Mammary epithelial cell (primary cell): ENCODE results near the gene ING2.

ENCODE experiments used
- CTCF ChIP-seq, 2 donors: IDR thresholded peaks in 1 of 2; conservative IDR thresholded peaks in 1 of 2; 2 replicates each; pipeline ENCODE4 v1.5.1; 2011 to 2012; ENCODE audit warnings: inconsistent platforms in 2 of 2, low read length in 2 of 2, mild to moderate bottlenecking in 2 of 2, control low read depth in 1 of 2, low read depth in 1 of 2; ENCODE audit not compliant: insufficient read depth in 1 of 2; ENCODE audit errors: extremely low read depth in 1 of 2
- EZH2 ChIP-seq: IDR thresholded peaks from 2 replicates; pipeline ENCODE4 v1.6.1; 2012; ENCODE audit warnings: low read length, inconsistent platforms, borderline replicate concordance

GRCh38 chr4:183508697-183509335 is 4.0 kb downstream of the ING2 start:
- TF ChIP-seq CTCF (conservative IDR thresholded peaks at IDR 0.05 in 1 of 2, IDR thresholded peaks at IDR 0.05 in 1 of 2; ENCODE audit: extremely low read depth in 1 of 2, insufficient read depth in 1 of 2, low read depth in 1 of 2, low read length in 2 of 2) = no peak
- no peak for TF ChIP-seq EZH2
